Measurements from ENCODE around the gene AJUBA. TPM values are rescaled to one million over a fixed set of nuclear protein-coding genes. Genes with fewer than 3 reads are reported as not detected.
"Not testable (repeated sequence)": the region's sequence is repeated elsewhere in the genome, so short reads cannot be mapped to it uniquely, and the experiment has no call there.

The AJUBA gene
- total RNA-seq, 1 donor from 2014 or later = 39.9 TPM

GRCh38 chr14:23006188-23006534 is 23.8 kb upstream of the AJUBA start:
- DNase-seq (ENCODE audit: low spot score) = no peak

GRCh38 chr14:23005451-23006187 is 23.3 kb upstream of the AJUBA start:
- DNase-seq (ENCODE audit: low spot score) = no peak

GRCh38 chr14:23004274-23004673 is 21.9 kb upstream of the AJUBA start:
- DNase-seq (ENCODE audit: low spot score) = not testable (repeated sequence)

GRCh38 chr14:23002592-23002991 is 20.2 kb upstream of the AJUBA start:
- no peak for DNase-seq (ENCODE audit: low spot score)

- no peak for DNase-seq (ENCODE audit: low spot score)
These were observed 18.5 kb upstream of the AJUBA start for GRCh38 chr14:23000860-23001259.

- no peak for DNase-seq (ENCODE audit: low spot score)
These were observed 16.1 kb upstream of the AJUBA start for GRCh38 chr14:22998329-22999012.

GRCh38 chr14:22997676-22998323 is 15.4 kb upstream of the AJUBA start:
- no peak for DNase-seq (ENCODE audit: low spot score)

GRCh38 chr14:22996768-22997654 is 14.7 kb upstream of the AJUBA start:
- no peak for DNase-seq (ENCODE audit: low spot score)

GRCh38 chr14:22995889-22996625 is 13.7 kb upstream of the AJUBA start:
- DNase-seq (ENCODE audit: low spot score) = no peak

- DNase-seq (ENCODE audit: low spot score) = no peak
These were observed 12.5 kb upstream of the AJUBA start for GRCh38 chr14:22994762-22995275.

GRCh38 chr14:22993517-22993916 is 11.2 kb upstream of the AJUBA start:
- no peak for DNase-seq (ENCODE audit: low spot score)

GRCh38 chr14:22991852-22992251 is 9.5 kb upstream of the AJUBA start:
- DNase-seq (ENCODE audit: low spot score) = no peak

- no peak for DNase-seq (ENCODE audit: low spot score)
These were observed 4.9 kb upstream of the AJUBA start for GRCh38 chr14:22987291-22987690.

GRCh38 chr14:22986508-22987054 is 4.2 kb upstream of the AJUBA start:
- peak; percentile 92 for DNase-seq (ENCODE audit: low spot score)

- no peak for DNase-seq (ENCODE audit: low spot score)
These were observed 3.6 kb upstream of the AJUBA start for GRCh38 chr14:22985894-22986507.

- DNase-seq (ENCODE audit: low spot score) = no peak
These were observed 2.8 kb upstream of the AJUBA start for GRCh38 chr14:22984959-22985658.

- no peak for DNase-seq (ENCODE audit: low spot score)
These were observed 375 bp downstream of the AJUBA start for GRCh38 chr14:22981876-22982476.

GRCh38 chr14:22981090-22981875 is 1.1 kb downstream of the AJUBA start:
- DNase-seq (ENCODE audit: low spot score) = no peak
